ENCODE data around the gene SAXO1.
"Not testable (repeated sequence)": the region's sequence is repeated elsewhere in the genome, so short reads cannot be mapped to it uniquely, and the experiment has no call there.

Gene SAXO1

DNA sequence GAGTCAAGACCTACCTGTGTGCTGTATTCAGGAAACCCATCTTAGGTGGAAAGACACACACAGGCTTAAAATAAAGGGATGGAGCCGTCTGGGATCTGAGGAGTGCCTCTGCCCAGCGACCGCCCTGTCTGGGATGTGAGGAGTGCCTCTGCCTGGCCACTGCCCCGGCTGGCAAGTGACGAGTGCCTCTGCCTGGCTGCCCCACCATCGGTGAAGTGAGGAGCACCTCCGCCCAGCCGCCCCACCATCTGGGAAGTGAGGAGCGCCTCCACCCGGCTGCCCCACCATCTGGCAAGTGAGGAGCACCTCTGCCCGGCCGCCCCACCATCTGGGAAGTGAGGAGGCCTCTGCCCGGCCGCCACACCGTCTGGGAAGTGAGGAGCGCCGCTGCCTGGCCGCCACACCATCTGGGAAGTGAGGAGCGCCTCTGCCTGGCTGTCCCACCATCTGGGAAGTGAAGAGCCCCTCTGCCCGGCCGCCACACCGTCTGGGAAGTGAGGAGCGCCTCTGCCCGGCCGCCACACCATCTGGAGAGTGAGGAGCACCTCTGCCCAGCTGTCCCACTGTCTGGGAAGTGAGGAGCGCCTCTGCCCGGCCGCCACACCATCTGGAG, 33.7 kb downstream of the SAXO1 start:
- no peak for DNase-seq (ENCODE audit: low read depth)

DNA sequence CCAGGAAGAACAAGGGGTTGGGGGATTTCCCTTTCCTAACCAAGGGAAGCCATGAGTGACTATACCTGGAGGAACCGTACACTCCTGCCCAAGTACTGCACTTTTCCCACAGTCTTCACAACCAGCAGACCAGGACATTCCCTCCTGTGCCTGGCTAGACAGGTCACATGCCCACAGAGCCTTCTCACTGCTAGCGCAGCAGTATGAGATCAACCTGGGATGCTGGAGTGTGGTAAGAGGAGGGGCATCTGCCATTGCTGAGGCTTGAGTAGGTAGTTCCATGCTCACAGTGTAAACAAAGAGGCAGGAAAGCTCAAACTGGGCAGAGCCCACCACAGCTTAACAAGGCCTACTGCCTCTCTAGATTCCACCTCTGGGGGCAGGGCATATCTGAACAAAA, 35.9 kb downstream of the SAXO1 start:
- no peak for DNase-seq (ENCODE audit: low read depth)

DNA sequence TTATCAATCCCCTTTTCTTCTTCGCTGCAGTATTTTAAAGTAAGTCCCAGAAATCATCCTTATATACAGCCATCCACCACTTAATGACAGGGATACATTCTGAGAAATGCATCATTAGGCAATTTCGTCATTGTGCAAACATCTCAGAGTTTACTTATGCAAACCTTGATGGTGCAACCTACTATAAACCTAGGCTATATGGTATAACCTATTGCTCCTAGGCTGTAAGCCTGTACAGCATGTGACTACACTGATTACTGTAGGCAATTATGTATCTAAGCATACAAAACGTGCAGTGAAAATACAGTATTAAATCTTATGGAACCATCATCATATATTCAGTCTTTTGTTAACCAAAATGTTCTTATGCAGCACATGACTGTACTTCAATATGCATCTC, 36.8 kb downstream of the SAXO1 start:
- no peak for DNase-seq (ENCODE audit: low read depth)

DNA sequence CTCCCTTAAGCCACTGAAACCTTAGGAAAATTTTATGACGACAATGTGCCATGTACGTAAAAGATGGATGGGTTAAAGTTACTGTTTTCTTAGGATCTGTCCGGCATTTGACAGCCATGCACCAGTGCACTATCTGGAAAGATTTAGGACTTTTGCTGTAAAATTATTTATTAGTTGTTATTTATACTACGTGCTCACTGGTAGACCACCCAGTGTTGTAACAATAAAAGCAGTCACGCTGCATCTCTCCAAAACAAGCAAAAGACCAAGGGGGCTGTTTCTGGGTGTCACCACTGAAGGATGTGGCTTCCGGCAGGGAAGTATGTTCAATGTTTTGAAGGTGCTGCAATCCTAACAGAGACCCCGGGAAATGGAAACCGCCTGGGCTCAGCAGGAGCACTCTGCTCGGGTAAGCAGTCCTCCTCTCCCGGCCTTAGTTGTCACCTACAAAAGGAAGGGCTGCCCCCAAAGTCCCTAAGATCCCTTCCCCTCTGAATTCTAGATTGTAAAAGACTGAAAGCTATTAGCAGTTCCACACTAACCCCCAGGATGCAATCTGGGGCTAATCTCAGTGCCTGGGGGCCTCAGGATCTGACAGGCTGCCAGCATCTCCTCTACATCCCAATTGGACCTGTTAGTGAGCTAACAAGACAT, 38.6 kb downstream of the SAXO1 start:
- peak; percentile 7 for DNase-seq (ENCODE audit: low read depth)

DNA sequence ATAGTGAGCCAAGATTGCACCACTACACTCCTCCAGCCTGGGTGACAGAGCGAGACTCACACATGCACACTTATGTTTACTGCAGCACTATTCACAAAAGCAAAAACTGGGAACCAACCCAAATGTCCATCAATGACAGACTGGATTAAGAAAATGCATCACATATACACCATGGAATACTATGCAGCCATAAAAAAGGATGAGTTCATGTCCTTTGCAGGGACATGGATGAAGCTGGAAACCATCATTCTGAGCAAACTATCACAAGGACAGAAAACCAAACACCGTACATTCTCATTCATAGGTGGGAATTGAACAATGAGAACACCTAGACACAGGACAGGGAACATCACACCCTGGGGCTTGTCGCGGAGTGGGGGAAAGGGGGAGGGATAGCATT, 41.8 kb downstream of the SAXO1 start:
- not testable (repeated sequence) for DNase-seq (ENCODE audit: low read depth)

DNA sequence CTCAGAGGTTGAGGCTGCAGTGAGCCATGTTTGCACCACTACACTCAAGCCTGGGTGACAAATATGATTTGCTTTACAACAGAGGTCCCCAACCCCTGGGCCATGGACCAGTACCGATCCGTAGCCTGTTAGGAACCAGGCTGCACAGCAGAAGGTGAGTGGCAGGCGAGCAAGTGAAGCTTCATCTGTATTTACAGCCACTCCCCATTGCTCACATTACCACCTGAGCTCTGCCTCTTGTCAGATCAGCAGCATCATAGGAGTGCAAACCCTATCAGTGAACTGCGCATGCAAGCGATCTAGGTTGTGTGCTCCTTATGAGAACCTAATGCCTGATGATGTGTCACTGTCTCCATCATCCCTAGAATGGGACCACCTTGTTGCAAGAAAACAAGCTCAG, 42.5 kb downstream of the SAXO1 start:
- DNase-seq (ENCODE audit: low read depth): no peak

DNA sequence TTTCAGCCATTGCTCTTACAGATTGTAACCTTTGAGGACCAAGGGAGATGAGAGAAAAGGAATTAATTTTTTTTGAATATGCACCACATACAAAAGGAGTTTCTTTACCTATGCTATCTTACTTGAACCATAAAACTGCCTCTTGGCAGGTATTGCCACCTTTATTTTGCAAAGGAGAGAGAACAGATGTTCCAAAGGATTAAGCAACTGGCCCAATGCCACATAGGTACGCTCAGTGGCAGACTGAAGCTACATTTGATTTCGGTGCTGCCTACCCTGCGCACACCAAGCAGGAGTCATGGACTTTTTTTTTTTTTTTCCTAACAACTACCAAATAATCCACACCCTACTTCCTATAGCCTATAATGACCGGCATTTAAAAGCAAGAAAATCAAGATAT, 43.1 kb downstream of the SAXO1 start:
- DNase-seq (ENCODE audit: low read depth): no peak

DNA sequence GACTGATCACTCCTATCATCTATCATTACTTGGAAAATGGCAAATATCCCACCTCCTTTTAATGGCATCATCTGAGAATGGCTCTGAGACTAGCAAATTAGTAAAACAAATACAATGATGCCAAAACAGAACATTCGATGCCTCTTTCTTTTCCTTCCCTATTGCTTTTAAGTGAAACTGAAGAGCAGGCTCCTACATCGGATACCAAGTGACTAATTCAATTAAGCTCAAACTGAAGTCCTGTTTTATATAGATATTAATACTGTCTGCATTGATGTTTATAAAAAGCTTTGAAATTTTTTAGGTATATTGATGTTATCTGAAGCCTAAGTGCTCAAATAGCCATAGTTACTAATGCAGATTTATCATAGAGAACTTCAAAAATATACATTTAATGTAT, 43.9 kb downstream of the SAXO1 start:
- DNase-seq (ENCODE audit: low read depth): no peak

DNA sequence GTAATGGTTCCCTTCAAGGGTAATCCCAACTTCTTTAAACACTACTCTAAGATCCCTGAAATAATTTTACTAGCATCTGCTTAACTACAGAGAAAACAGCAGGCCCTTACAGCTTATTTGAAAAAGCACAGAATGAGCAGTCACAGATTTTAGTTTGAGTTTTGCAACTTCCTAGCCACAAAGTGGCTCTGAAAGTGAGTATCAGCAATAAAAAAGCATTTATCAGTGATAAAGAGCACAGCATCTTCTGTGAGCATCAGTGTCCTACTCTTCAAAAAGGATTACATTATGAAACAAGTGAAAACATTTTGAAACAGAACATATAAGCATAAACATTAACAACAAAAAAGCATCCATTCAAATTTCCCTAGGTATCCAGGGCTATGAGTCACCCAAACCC, 45.0 kb downstream of the SAXO1 start:
- no peak for DNase-seq (ENCODE audit: low read depth)

DNA sequence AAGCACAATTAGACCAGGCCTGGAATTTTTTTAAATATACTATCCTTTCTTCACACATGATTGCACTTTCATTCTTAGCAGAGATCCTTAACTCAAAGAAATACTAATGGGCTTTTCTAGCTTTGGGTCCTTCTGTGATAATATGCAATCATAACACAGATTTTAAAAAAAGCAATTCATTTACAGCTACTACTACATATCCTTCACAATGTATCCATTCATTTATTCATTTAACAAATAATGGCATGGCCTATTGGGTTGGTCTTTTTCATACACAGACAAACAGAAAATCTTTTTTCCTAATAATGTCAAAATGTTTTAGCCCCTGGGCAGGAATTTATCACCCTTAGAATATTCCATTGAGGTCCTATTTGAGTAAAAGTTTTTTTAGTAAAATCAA, 47.0 kb downstream of the SAXO1 start:
- DNase-seq (ENCODE audit: low read depth): no peak

DNA sequence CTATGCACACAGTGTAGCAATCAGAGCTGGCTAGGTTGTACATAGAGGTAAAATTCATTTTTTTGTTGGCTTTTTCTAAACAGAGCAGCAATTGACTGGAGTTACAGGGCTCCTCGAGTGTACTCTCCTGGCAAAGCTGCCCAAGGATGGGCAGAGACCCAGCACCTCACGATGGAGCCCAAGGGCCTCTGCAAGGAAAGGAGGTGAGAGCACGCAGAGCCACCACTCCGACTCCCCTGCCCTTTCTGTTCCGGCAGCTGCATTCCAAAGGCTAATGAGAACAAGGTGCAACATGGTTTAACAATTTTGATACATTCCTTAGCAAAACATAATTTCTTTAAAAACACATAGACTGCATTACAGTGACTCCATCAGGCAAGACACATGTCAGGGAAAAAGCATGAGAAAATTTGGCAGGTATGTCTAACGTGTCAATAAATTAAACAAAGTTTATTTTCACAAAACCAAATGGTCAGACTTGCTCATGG, 47.5 kb downstream of the SAXO1 start:
- DNase-seq (ENCODE audit: low read depth): no peak

DNA sequence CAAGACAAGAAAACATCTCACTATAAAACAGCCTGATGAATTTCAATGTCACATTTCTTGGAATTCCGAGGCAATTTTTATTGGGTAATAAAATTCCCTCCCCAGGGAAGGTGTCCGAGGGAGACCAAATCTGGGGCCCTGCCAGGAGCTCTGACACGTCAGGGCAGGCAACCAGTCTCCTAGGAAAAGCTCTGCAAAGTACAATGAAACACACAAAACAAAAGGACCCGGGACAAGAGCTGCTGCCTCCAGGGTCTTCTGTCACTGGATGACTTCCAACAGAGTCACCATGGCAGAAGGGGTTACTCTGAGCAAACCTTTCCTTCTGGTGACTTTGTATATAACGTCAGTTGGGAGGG, 50.8 kb downstream of the SAXO1 start:
- DNase-seq (ENCODE audit: low read depth): no peak

DNA sequence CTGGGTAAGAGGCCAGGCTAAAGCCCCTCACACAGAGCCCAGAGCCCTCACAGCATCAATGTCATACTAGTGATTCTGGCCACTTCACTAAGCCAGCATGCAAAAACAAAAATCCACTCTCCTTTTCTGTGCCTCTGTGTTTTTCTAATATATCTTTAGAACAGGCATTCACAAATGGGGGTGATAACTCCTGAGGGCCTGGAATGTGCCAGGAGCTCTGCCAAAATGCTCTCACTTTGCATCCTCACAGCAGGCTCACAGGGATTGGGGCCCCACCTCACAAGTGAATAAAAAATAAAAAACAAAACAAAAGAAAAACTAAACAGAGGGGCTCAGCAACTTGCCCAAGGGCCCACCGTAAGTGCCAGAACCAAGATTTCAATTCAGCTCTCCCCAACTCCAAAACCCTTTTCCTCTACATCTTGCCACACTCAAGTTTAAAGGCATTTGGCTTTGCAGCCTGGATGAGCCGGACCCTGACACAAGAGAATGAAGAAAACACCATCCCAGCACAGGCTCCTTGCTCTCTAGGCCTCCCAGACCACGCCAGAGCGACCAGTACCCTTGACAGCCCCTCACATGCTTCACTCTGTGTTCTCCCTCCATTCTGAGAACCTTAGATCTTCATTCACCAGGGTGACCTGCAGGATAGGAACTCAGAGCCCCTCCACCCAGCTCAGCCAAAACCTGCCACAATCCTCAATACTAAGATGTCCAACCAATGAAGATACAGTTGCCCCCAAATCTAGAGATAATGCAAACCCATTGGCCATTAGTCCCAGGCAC, 51.3 kb downstream of the SAXO1 start:
- no peak for DNase-seq (ENCODE audit: low read depth)

DNA sequence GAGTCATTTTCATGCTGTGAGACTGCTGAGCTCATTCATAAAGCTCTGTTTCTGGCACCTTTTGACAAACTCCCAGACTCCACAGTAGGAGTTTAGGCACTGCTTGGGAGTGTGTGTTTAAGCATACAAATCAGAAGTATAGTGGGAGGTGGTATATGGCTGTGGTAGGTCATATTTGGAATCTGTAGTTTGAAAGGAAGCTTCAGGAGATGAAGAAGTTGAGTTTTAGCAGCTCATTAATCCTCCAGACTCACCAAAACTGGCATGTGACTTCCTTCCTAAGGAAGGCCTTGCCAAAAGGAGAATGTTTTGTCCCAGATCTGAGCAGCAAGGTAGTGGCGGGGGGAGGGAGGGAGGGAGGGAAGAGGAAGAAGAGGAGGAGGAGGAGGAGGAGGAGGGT, 52.8 kb downstream of the SAXO1 start:
- no peak for DNase-seq (ENCODE audit: low read depth)

DNA sequence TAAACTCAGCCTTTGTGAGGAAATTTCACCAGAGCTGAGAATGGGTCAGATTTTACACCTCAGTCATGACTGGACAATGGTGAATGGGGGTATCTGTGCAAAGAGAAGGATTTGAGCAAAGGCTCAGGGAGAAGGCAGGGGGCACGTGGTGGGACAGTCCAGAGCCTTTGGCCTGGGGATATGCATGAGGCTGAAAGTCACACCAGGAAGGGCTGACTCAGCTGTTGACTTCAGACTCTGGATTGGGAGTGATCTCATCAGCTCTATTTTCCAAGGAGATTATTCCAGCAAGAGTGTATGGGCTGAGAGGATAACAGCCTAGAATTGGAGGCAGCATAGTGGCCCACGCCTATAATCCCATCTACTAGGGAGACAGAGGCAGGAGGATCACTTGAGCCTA, 53.6 kb downstream of the SAXO1 start:
- DNase-seq (ENCODE audit: low read depth): peak; percentile 45

DNA sequence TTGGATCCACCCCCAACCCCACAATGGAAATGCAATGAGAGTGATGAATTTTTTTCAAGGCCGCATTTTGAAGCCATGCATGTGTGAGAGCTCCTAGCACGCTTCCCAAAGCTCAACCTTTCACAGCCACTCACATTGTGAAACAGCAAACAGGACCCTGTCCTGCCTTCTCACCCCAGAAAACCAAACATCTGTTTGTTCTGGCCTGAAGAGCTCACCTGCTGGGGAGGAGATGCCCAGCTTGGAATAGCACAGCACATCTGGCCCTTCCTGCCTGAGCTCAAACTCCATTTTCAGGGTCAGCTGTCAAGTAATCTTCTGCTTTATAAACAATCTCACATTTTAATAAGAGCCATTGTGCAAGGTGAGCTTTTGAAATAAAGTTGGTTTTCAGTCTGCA, 54.8 kb downstream of the SAXO1 start:
- no peak for DNase-seq (ENCODE audit: low read depth)

DNA sequence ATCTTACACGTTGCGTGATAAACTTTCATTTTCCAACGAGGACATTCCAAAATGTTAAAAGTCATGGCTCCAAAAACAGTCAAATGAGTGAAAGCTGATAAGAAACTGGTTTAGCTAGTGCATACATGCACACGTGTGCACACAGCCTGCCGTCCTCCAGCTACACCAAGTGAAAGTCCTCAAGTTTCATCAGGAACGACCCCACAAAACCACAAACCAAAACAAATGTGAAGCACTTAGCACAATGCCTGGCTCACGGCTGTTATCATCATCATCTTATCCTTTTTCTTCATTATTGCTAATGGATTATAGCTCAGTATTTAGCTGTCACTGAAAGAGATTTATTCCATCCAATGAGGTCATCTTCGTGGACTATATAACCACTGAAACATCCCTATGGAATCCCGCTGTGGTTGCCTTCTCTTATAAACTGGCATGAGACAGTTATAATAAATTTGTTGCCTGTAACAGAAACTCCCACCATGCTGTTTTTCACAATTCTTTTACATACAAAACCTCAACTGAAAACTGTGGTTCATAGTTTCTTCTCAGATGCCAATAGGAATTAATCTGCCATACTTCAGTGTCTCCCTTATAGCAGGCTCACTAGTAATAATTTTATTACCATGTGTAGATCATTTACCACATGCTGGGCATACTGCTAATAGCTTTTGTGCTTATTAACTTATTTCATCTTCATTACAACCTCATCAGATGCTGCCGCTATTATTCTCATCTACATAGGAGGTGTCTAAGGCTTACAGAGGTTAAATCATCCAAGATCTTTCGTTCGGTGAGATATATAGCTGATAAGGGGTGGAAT, 56.1 kb downstream of the SAXO1 start:
- DNase-seq (ENCODE audit: low read depth): peak; percentile 81

DNA sequence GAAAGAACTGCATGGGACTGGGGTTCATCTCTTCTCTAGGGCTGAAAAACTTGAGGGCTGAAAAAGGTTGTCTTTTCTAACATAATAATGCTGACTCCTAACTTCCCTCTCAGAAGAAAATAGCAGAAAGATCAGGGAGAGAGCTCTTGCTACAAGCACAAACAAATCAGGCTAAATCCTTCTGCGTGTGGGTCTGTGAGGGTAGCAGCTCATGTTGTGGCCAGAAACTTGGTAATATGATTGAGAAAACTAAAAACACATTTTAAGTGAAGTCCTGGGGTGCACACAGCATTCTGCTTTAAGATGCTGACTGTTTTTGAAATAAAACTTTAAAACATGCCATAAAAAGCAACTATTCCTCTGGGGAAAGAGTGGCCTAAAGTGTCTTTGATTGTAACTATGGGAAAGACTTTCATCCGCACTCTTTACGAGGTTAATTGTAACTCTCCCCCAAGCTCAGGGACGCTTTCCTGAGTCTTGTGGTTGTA, 56.7 kb downstream of the SAXO1 start:
- DNase-seq (ENCODE audit: low read depth): peak; percentile 2

DNA sequence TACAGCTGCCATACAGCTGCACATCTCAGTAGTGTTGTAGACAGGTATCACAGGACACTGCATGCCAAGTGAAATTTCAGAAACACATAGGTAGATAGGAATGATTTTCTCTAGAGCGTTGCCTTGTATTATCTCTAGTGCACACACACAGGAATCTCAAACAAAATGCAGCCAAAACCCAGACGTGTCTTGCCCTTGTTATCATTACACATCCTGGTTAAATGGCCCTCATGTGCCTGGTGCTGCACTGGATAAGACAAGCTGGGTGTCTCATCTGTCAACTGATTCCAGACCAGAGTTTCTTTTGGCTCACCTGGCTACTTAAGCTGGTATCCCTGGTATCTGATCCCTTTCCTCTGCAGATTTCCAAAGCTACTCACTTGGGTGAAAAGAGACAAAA, 59.7 kb downstream of the SAXO1 start:
- DNase-seq (ENCODE audit: low read depth): no peak

DNA sequence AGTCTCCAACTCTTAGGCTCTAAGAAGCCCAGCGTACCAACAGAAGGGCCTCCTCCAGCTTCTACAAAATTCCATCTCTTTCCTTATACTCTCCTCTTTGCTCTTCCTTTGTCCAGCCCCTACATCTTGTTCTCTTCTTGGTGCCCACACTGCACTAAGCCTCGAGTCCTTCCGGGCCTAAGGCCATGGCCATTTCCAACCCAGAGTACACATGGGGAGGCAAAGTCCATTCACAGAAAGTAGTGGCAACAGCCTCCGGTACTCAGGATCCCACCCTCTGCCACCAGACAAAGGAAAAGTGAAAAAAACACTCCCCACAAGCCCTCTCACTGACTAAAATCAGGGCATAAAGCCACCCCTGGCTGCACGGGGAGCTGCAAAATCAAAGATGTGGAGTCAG, 60.3 kb downstream of the SAXO1 start:
- no peak for DNase-seq (ENCODE audit: low read depth)

DNA sequence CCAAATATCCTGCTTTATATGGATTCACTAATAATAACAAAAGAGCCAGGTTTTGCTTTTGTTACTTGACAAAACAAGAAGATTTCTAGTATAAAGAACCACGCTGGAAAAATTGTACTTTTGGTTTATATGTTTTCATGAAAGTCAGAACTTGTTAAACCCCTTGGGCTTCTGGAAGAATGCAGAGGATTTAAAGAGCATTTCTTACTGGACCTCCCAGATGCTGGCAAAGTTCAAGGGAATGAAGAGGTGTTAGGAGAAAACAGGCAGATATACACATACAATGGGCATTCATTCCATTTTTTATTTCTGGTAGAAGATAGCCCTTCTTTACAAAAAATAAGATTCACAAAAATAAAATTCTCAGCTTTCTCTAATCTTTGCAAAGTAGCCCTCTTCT, 61.1 kb downstream of the SAXO1 start:
- DNase-seq (ENCODE audit: low read depth): no peak

DNA sequence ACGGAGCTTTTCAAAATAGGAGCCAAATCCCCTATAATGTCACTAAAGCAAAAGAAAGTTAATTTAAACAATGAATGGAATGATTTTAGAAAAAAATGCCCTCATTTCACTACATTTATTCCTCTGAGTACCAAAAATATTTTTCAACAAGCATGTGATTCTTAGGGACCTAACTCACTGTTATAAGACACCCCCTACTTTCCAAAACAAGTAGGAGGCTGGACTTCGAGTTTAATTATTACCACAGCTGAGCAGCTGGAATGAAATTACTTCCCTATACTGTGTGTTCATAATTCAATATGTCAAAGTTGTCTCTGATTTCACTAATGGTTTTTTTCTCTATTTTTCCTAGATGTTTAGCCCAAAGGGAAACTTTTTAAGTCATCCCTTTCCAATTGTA, 61.6 kb downstream of the SAXO1 start:
- DNase-seq (ENCODE audit: low read depth): no peak
